SIG-M5 (cell line): ENCODE measurements around the gene FNIP2.
"Not testable (repeated sequence)": the region's sequence is repeated elsewhere in the genome, so short reads cannot be mapped to it uniquely, and the experiment has no call there.

Experiments used
- DNase-seq: peaks from one replicate; lab custom pipeline; 2025; lab: John Stamatoyannopoulos, UW

Gene FNIP2

GRCh38 chr4:158768555-158769174, at the start of gene FNIP2:
FNIP2 (plus strand) TSS chr4:158769026; CDS start chr4:158769213, 187 bp downstream.
- DNase-seq, result no peak

DNA sequence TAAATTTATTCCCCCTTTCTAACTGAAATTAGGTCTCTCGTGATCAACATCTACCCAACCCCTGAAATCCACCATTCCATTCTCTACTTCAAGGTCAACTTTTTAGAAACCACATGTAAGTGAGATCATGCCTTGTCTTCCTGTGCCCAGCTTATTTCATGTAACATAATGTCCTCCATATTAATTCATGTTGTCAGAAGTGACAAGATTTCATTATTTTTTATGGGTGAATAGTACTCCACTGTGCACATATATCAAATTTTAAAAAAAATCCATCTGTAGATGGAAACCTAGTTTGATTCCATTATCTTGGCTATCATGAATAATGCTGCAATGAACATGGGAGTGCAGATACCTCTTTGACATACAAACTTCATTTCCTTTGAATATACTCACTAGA, 47.1 kb upstream of the FNIP2 start:
- no peak for DNase-seq

DNA sequence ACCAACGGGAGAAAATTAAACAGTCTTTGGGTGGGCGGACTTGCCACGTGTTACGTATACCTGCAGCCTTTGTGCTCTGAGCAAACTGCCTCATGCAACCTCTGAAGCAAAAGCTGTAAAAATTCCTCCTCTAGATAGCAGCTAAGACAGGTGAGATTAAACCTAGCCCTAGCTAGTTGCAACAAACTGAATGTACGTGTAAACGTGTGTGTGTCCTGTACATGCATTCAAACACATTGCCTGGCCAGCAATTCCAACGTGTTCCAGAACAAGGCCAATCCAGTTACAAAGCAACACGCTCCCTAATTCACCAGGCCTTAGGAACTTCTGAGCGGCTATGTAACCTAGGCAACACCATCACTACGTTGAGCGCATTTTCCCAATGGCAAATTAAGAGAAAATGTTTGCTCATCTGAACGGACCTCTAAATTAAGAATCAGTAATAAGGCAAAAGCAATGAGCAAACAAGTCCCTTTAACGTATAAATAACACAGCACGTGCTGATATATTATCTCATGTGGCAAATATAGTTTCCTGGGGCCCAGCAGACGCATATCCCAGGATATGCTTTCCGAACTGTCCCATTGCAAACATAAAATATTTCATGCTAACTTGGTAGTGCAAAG, 46.4 kb upstream of the FNIP2 start:
- no peak for DNase-seq

- no peak for DNase-seq
Observed at GRCh38 chr4:158722917-158723793, 45.7 kb upstream of the FNIP2 start, which contains the start of gene PPID. PPID (minus strand) TSS chr4:158723396; CDS start chr4:158723288, 108 bp downstream.

- DNase-seq, result no peak
Observed at GRCh38 chr4:158724637-158725036, 44.2 kb upstream of the FNIP2 start.

GRCh38 chr4:158726633-158727032, 42.2 kb upstream of the FNIP2 start:
- no peak for DNase-seq

DNA sequence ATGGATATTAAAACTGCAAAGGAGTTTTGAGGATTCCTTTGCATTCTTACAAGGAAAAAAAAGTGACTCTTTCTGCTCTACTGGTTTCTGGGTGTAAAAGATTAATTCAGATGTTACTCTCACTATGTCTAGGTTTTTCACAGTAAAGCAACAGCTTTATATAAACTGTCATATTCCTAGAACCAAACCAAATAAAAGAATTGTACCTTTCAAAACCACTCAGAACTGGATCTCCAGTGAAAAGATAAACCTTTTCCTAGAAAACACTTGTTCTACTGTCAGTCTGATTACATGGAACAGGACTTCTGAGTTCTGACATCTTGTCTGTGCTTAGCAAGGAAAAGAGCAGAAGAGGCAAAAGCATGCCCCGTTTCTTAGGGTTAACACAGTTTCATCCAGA, 40.6 kb upstream of the FNIP2 start:
- no peak for DNase-seq

DNA sequence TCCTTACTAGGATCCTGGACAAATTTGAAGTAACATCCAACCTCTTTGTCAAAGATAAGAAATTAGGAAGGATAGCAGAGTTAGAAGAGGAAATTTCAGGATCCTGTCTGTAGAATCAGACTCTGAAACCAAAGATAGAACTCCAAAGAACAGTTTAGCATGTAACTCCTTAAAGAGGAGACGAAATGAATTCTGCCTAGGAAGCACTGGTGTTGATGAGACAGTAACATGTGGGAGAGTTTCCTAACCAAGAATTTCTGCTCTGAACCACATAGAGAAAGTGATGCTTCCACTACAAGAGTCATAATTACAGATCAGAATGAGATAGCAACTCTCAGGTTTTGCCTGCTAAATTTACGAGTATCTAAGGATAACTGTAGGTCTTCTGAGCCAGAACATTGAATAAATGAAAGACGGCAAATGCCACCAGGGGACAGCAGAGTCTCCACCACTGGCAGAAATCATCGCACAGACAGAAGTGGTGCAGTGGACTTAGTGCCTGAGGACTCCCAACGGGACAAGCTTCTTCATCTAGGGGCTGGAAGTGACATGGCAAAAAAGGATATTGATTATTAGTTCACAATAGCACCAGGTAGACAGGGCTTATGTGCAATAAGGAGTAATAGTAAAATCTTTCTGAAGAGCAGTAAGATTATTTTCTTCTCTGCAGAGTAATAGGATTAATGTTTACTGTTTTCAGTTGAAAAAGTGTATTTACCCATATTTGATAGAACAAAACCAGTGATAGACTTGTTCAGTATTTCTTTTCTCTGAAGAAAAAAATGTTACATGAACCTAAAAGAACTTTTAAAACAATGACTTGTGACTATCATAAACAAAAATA, 38.9 kb upstream of the FNIP2 start:
- no peak for DNase-seq

DNA sequence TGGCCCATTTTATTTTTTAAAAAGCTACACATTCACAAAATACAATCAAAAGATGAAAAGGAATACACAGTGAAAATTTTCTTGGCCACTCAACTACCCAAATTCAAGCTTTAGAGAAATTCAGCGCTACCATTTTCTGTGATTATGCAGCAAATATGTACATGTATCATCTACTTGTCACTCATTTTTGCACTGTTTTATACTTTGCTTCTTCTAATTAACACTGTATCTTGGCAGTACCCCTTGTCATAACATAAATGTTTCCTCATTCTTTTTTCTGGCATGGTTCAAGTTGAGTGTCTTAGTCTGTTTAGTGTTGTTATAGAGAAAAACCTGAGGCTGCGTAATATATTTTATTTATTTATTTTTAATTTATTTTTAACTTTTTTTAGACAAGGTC, 30.0 kb upstream of the FNIP2 start:
- no peak for DNase-seq

- DNase-seq, result no peak
Observed at GRCh38 chr4:158739600-158739999, 29.2 kb upstream of the FNIP2 start.

DNA sequence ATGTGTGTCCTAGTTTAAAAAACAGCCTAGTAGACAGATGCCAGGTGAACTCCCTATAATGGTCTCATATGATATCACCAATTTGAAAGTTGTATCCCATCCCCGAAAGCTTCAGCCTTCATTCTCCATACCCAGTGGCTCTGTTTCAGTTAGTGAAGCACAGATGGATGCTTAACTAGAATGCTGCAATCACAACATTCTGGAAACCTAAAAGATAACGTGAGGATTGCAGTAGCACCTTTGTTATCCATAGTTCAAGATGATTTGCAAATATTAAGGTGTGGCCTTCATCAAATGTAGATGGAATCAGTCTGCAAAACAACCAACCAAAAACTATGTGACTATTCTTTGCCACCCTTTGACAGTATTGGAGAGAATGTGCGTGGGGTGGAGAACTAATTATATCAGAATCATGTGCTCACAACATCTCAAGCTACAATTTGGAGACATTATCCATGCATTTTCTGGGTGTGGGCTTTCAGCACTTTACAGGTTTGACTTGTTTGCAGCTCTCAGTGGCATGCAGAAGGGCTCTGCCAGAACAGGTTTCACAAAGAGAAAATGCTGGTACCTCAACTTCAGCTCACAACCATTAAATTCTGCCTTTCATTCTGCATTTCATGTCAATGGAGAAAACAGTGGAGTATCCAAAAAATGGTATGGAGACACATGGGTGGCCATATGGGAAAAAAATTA, 27.4 kb upstream of the FNIP2 start:
- DNase-seq, result no peak

DNA sequence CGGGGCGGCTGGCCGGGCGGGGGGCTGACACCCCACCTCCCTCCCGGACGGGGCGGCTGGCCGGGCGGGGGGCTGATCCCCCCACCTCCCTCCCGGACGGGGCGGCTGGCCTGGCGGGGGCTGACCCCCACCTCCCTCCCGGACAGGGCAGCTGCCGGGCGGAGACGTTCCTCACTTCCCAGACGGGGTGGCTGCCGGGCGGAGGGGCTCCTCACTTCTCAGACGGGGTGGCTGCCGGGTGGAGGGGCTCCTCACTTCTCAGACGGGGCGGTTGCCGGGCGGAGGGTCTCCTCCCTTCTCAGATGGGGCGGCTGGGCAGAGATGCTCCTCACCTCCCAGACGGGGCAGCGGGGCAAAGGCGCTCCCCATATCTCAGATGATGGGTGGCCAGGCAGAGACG, 22.3 kb upstream of the FNIP2 start:
- not testable (repeated sequence) for DNase-seq

DNA sequence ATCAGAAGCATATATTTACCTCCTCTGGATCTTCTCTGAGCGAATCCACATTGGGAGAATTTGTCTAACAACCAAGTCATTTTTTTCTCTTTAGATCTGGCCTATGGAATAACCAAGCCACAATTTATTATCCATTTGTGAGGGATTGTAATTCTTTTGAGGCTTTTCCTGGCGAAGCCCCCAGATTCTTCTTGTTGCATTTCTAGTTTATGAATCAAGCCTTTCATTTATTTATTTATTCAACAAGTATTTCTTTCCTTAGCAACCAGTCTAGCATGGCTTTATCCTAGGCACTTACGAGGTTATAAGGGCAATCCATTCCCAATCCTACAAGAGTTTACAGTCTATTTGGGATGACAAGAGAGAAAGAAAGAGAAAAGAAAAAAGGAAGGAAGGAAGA, 18.4 kb upstream of the FNIP2 start:
- no peak for DNase-seq

GRCh38 chr4:158754385-158755180, 14.2 kb upstream of the FNIP2 start:
- DNase-seq, result no peak

DNA sequence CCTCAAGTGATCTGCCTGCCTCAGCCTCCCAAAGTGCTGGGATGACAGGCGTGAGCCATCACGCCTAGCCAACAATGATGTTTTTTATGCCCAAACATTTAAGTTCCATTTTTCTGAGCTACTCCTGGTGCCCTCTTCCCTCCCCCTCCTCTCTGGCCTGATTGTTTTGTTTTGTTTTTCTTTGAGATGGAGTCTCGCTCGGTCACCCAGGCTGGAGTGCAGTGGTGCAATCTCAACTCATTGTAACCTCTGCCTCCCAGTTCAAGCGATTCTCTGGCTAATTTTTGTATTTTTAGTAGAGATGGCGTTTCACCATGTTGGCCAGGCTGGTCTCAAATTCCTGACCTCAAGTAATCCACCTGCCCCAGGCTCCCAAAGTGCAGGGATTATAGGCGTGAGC, 13.0 kb upstream of the FNIP2 start:
- not testable (repeated sequence) for DNase-seq

- DNase-seq, result no peak
Observed at GRCh38 chr4:158756588-158756987, 12.2 kb upstream of the FNIP2 start.

DNA sequence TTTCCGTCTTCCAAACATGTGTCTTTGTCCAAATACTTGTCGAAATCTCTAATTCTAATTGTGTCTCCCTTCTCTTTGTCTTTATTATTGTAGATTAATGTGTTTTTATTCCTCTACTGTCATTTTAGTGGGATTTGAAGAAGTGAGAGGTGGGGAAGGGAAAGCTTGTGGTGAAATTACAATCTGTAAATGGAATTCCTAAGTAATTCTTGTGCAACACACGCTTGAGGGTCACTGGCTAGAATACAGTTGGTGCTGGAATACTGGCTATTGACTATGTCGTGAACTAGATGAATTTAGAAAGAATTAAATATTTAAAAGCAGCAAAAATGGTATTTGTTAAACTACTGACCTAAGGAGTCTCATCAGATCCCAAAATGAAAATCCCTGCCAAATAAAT, 10.7 kb upstream of the FNIP2 start:
- DNase-seq, result no peak

- DNase-seq, result no peak
Observed at GRCh38 chr4:158758703-158759102, 10.1 kb upstream of the FNIP2 start.

- DNase-seq, result not testable (repeated sequence)
Observed at GRCh38 chr4:158759539-158759938, 9.3 kb upstream of the FNIP2 start.

GRCh38 chr4:158760866-158761265, 8.0 kb upstream of the FNIP2 start:
- no peak for DNase-seq

GRCh38 chr4:158762553-158762952, 6.3 kb upstream of the FNIP2 start:
- DNase-seq, result no peak
